H9 (cell line): ENCODE results near the gene SLC4A3. TPM values are rescaled to one million over a fixed set of nuclear protein-coding genes. Genes with fewer than 3 reads are reported as not detected.

Experiments used
- DNase-seq: peaks from one replicate; pipeline ENCODE4 v3.0.0-alpha.2; 2017
- H2AFZ ChIP-seq: one replicate; pipeline ENCODE4 v1.6.1; 2013; ENCODE audit warnings: mild to moderate bottlenecking, low read length, control low read depth, moderate library complexity
- H2AK5ac ChIP-seq: 2 replicates; pipeline ENCODE4 v1.6.1; 2013; ENCODE audit warnings: low read length, control low read depth, mixed read lengths; ENCODE audit not compliant: insufficient read length
- H2BK120ac ChIP-seq: one replicate; pipeline ENCODE4 v1.6.1; 2013; ENCODE audit warnings: low read depth, mild to moderate bottlenecking, low read length, control low read depth, inconsistent platforms; ENCODE audit not compliant: poor library complexity, severe bottlenecking
- H2BK12ac ChIP-seq: 2 replicates; pipeline ENCODE4 v1.6.1; 2013; ENCODE audit warnings: low read length, control low read depth, mixed read lengths, low read depth; ENCODE audit not compliant: insufficient read length
- H2BK15ac ChIP-seq: 2 replicates; pipeline ENCODE4 v1.6.1; 2013; ENCODE audit warnings: low read depth, low read length, control low read depth
- H2BK20ac ChIP-seq: one replicate; pipeline ENCODE4 v1.6.1; 2013; ENCODE audit warnings: low read depth, mild to moderate bottlenecking, low read length, control low read depth, inconsistent platforms; ENCODE audit not compliant: poor library complexity, severe bottlenecking
- H2BK5ac ChIP-seq: 2 replicates; pipeline ENCODE4 v1.6.1; 2013; ENCODE audit warnings: low read length, control low read depth, mixed read lengths; ENCODE audit not compliant: insufficient read length
- H3K14ac ChIP-seq: 2 replicates; pipeline ENCODE4 v1.6.1; 2013; ENCODE audit warnings: low read length, control low read depth; ENCODE audit not compliant: insufficient read depth
- H3K18ac ChIP-seq: 2 replicates; pipeline ENCODE4 v1.6.1; 2013; ENCODE audit warnings: low read depth, mild to moderate bottlenecking, mixed read lengths, low read length, control low read depth; ENCODE audit not compliant: insufficient read length
- H3K23ac ChIP-seq: 2 replicates; pipeline ENCODE4 v1.6.1; 2013; ENCODE audit warnings: low read length, control low read depth, mixed read lengths, low read depth; ENCODE audit not compliant: insufficient read length
- H3K23me2 ChIP-seq: 2 replicates; pipeline ENCODE4 v1.6.1; 2013; ENCODE audit warnings: low read depth, mild to moderate bottlenecking, mixed read lengths, low read length, control low read depth; ENCODE audit not compliant: insufficient read length, poor library complexity, severe bottlenecking
- H3K27ac ChIP-seq: 2 replicates; pipeline ENCODE4 v1.5.1; 2013; ENCODE audit warnings: low read length, control low read depth, mixed read lengths, low read depth; ENCODE audit not compliant: insufficient read length
- H3K27me3 ChIP-seq: 2 replicates; pipeline ENCODE4 v1.6.1; 2013; ENCODE audit warnings: low read length, control low read depth, inconsistent platforms; ENCODE audit not compliant: insufficient read depth
- H3K4ac ChIP-seq: 2 replicates; pipeline ENCODE4 v1.6.1; 2013; ENCODE audit warnings: low read depth, mild to moderate bottlenecking, control low read depth, inconsistent platforms, low read length, moderate library complexity
- H3K4me1 ChIP-seq: 2 replicates; pipeline ENCODE4 v1.6.1; 2013; ENCODE audit warnings: low read length, control low read depth, inconsistent platforms; ENCODE audit not compliant: insufficient read depth
- H3K4me2 ChIP-seq: 2 replicates; pipeline ENCODE4 v1.6.1; 2013; ENCODE audit warnings: low read length, control low read depth, mixed read lengths; ENCODE audit not compliant: insufficient read length, insufficient read depth
- H3K56ac ChIP-seq: 2 replicates; pipeline ENCODE4 v1.6.1; 2013; ENCODE audit warnings: low read depth, mild to moderate bottlenecking, mixed read lengths, low read length, control low read depth; ENCODE audit not compliant: insufficient read length
- H3K79me1 ChIP-seq: 2 replicates; pipeline ENCODE4 v1.6.1; 2013; ENCODE audit warnings: low read depth, mild to moderate bottlenecking, moderate library complexity, low read length, control low read depth, inconsistent platforms; ENCODE audit not compliant: insufficient read depth, poor library complexity, severe bottlenecking
- H3K79me2 ChIP-seq: 2 replicates; pipeline ENCODE4 v1.6.1; 2013; ENCODE audit warnings: low read length, control low read depth, inconsistent platforms; ENCODE audit not compliant: insufficient read depth
- H3K9ac ChIP-seq: 2 replicates; pipeline ENCODE4 v1.6.1; 2013; ENCODE audit warnings: low read length, control low read depth, mixed read lengths; ENCODE audit not compliant: insufficient read length; ENCODE audit errors: extremely low read depth
- H3K9me3 ChIP-seq: one replicate; pipeline ENCODE4 v1.6.1; 2013; ENCODE audit warnings: low read depth, low read length, inconsistent platforms; ENCODE audit not compliant: control insufficient read depth
- H3T11ph ChIP-seq: one replicate; pipeline ENCODE4 v1.6.1; 2013; ENCODE audit warnings: mild to moderate bottlenecking, low read length, control low read depth, inconsistent platforms
- H4K20me1 ChIP-seq: one replicate; pipeline ENCODE4 v1.6.1; 2013; ENCODE audit not compliant: control insufficient read depth, insufficient read length, insufficient read depth
- H4K5ac ChIP-seq: 2 replicates; pipeline ENCODE4 v1.6.1; 2013; ENCODE audit warnings: low read depth, mild to moderate bottlenecking, mixed read lengths, low read length, control low read depth; ENCODE audit not compliant: insufficient read length
- H4K8ac ChIP-seq: replicated peaks from 2 replicates; pipeline ENCODE4 v1.6.1; 2013; ENCODE audit warnings: low read length, control low read depth, mixed read lengths, low read depth; ENCODE audit not compliant: insufficient read length
- H4K91ac ChIP-seq: 2 replicates; pipeline ENCODE4 v1.6.1; 2013; ENCODE audit warnings: low read depth, mild to moderate bottlenecking, moderate library complexity, mixed read lengths, low read length, control low read depth; ENCODE audit not compliant: insufficient read length
- H3K27ac Mint-ChIP-seq, 3 experiments: 2 replicates in 2 of 3; 3 replicates in 1 of 3; pipeline ENCODE4 v1.8.0; 2020 to 2021; ENCODE audit warnings: mixed read lengths in 3 of 3, mild to moderate bottlenecking in 1 of 3, moderate library complexity in 1 of 3
- H3K27me3 Mint-ChIP-seq: 2 replicates; pipeline ENCODE4 v1.8.0; 2021; ENCODE audit warnings: low read depth, mild to moderate bottlenecking, moderate library complexity, mixed read lengths
- H3K36me3 Mint-ChIP-seq, 3 experiments: 2 replicates in 2 of 3; 3 replicates in 1 of 3; pipeline ENCODE4 v1.8.0; 2020 to 2021; ENCODE audit warnings: low read depth in 3 of 3, mixed read lengths in 3 of 3; ENCODE audit not compliant: insufficient read depth in 1 of 3
- H3K4me1 Mint-ChIP-seq, 2 experiments: 2 replicates each; pipeline ENCODE4 v1.8.0; 2020; ENCODE audit warnings: mixed read lengths in 2 of 2
- H3K4me3 Mint-ChIP-seq, 2 experiments: 2 replicates in 1 of 2; 3 replicates in 1 of 2; pipeline ENCODE4 v1.8.0; 2020 to 2021; ENCODE audit warnings: mild to moderate bottlenecking in 2 of 2, mixed read lengths in 2 of 2, moderate library complexity in 1 of 2
- H3K9me3 Mint-ChIP-seq, 2 experiments: 2 replicates in 1 of 2; 3 replicates in 1 of 2; pipeline ENCODE4 v1.8.0; 2020; ENCODE audit warnings: mild to moderate bottlenecking in 2 of 2, mixed read lengths in 2 of 2, moderate library complexity in 1 of 2
- WGBS: extraction: QIAGEN DNeasy Blood & Tissue Kit; methylation state at CpG from one replicate; pipeline ENCODE4 v1.1.7; 2013; ENCODE audit warnings: missing lambda C conversion rate, low lambda C conversion rate, mixed read lengths; ENCODE audit not compliant: insufficient read length; ENCODE audit errors: extremely low coverage; 5-methylcytosine and 5-hydroxymethylcytosine counted together
- total RNA-seq: library from RNA; stranded (reverse); gene quantifications from 2 replicates; pipeline ENCODE4 v1.2.1, GENCODE V29; 2021
- TF ChIP-seq, protein P1 (sequence below): fragments of 200-600 bp; sonication (generic); conservative IDR thresholded peaks from 3 replicates; pipeline ENCODE4 v1.8.0; 2021; ENCODE audit warnings: antibody characterized with exemption, mild to moderate bottlenecking

The SLC4A3 gene
- total RNA-seq, 1 experiment from 2014 or later, result 11.1 TPM

DNA sequence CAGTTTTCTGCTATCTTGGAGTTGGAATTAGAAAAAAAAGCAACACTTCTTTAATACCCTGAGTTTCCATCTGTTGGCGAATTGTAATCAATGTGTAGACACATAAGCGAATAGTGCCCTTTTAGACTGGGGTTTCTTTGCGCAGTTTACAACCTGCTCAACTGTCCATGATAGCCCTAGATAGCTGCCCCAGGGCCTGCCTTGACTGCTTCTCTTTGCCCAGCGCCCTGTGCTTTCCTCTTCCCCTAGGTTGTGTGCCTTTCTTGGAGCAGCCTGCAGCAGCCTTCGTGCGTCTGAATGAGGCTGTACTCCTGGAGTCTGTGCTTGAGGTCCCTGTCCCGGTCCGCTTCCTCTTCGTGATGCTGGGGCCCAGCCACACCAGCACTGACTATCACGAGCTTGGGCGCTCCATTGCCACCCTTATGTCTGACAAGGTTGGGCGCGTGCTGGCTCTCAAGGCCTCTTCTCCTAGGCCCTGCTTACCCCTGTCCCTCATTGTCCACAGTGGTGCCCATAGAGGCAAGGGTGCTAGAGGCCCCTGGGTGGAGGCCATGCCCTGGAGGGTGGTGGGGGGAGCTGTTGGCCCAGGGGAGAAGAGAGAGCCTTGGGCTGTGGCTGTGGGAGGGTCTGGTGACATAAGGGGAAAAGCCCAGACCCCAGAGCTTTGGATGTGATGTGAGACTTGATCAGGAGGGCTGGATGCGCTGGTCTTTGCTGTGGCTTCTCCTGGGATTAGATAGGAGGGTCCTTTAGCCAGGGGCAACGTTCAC lies 6.9 kb downstream of the SLC4A3 start:
- Histone ChIP-seq H3K14ac (no peak overlapping the region), H2BK120ac (no peak overlapping the region), H4K5ac (no peak overlapping the region), H2BK20ac (no peak overlapping the region), H3K9ac (no peak overlapping the region), H4K8ac (no peak overlapping the region), H3K4me1 (no peaks in the 10 kb centered on the region), H3K79me1 (no peaks in the 10 kb centered on the region), H2BK15ac (no peak overlapping the region), H4K20me1 (no peaks in the 10 kb centered on the region), H3K4ac (no peak overlapping the region), H2BK12ac (no peak overlapping the region), H3K18ac (no peak overlapping the region), H3K27me3 (no peaks in the 10 kb centered on the region), H3K56ac (no peak overlapping the region), H3K23me2 (no peaks in the 10 kb centered on the region), H3T11ph (no peak overlapping the region), H4K91ac (no peak overlapping the region), H2AK5ac (no peak overlapping the region), H3K23ac (no peak overlapping the region), H3K4me2 (no peak overlapping the region), H2BK5ac (no peak overlapping the region), H3K9me3 (no peaks in the 10 kb centered on the region), H2AFZ (no peak overlapping the region), H3K79me2 (no peaks in the 10 kb centered on the region), H3K27ac (no peak overlapping the region)
- Mint-ChIP-seq H3K27me3 (no peaks in the 10 kb centered on the region), H3K36me3 (peaks cover 0 to 16% (median 10%) of the 10 kb centered on the region in 3 experiments; a peak in 5 of 7 replicates), H3K9me3 (no peaks in the 10 kb centered on the region; a peak in 1 of 5 replicates), H3K4me1 (peaks cover 0 to 4% of the 10 kb centered on the region in 2 experiments; a peak in 1 of 4 replicates), H3K27ac (peak overlapping the region in 1 of 3 experiments; percentile 50; a peak in 1 of 7 replicates), H3K4me3 (no peak overlapping the region)
- peak; percentile 11 for DNase-seq
- TF ChIP-seq, protein P1, sequence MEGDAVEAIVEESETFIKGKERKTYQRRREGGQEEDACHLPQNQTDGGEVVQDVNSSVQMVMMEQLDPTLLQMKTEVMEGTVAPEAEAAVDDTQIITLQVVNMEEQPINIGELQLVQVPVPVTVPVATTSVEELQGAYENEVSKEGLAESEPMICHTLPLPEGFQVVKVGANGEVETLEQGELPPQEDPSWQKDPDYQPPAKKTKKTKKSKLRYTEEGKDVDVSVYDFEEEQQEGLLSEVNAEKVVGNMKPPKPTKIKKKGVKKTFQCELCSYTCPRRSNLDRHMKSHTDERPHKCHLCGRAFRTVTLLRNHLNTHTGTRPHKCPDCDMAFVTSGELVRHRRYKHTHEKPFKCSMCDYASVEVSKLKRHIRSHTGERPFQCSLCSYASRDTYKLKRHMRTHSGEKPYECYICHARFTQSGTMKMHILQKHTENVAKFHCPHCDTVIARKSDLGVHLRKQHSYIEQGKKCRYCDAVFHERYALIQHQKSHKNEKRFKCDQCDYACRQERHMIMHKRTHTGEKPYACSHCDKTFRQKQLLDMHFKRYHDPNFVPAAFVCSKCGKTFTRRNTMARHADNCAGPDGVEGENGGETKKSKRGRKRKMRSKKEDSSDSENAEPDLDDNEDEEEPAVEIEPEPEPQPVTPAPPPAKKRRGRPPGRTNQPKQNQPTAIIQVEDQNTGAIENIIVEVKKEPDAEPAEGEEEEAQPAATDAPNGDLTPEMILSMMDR, result no peak
- WGBS, result no CpG with 5 or more reads among the region's 15 CpGs
